LoVo (cell line): ENCODE results near the gene ZNF579.

Experiments
- DNase-seq: peaks from one replicate; pipeline ENCODE4 v3.0.0-alpha.2; 2016; ENCODE audit warnings: low spot score

ZNF579 gene

GRCh38 chr19:55567708-55568328, 12.8 kb downstream of the ZNF579 start:
- DNase-seq: no peak

GRCh38 chr19:55566823-55567222, 13.8 kb downstream of the ZNF579 start:
- DNase-seq: no peak

- no peak for DNase-seq
These were observed 17.4 kb downstream of the ZNF579 start for GRCh38 chr19:55563261-55563690.

GRCh38 chr19:55559684-55560083, 21.0 kb downstream of the ZNF579 start:
- DNase-seq: no peak

- DNase-seq: no peak
These were observed 25.9 kb downstream of the ZNF579 start for GRCh38 chr19:55554741-55555152.

GRCh38 chr19:55554302-55554701, 26.3 kb downstream of the ZNF579 start:
- no peak for DNase-seq

GRCh38 chr19:55553217-55554182, 27.1 kb downstream of the ZNF579 start:
- no peak for DNase-seq

- DNase-seq: no peak
These were observed 28.0 kb downstream of the ZNF579 start for GRCh38 chr19:55552620-55553019.

- DNase-seq: no peak
These were observed 28.4 kb downstream of the ZNF579 start for GRCh38 chr19:55552206-55552605.

- no peak for DNase-seq
These were observed 30.4 kb downstream of the ZNF579 start for GRCh38 chr19:55550321-55550650.

- DNase-seq: peak; percentile 59
These were observed 30.9 kb downstream of the ZNF579 start for GRCh38 chr19:55549500-55550320.

GRCh38 chr19:55546822-55547614, 33.6 kb downstream of the ZNF579 start:
- DNase-seq: no peak

GRCh38 chr19:55546011-55546410, 34.6 kb downstream of the ZNF579 start:
- DNase-seq: no peak

- no peak for DNase-seq
These were observed 35.2 kb downstream of the ZNF579 start, which contains the start of gene SBK3 for GRCh38 chr19:55545443-55545842. SBK3 (minus strand) TSS chr19:55545543; CDS start chr19:55545543, 0 bp downstream.

GRCh38 chr19:55544776-55545439, 35.7 kb downstream of the ZNF579 start:
- no peak for DNase-seq

GRCh38 chr19:55544014-55544413, 36.6 kb downstream of the ZNF579 start:
- DNase-seq: no peak

- DNase-seq: no peak
These were observed 37.1 kb downstream of the ZNF579 start for GRCh38 chr19:55543567-55543966.

- no peak for DNase-seq
These were observed 38.3 kb downstream of the ZNF579 start for GRCh38 chr19:55542292-55542855.

GRCh38 chr19:55541091-55541490, 39.6 kb downstream of the ZNF579 start:
- DNase-seq: no peak

GRCh38 chr19:55540619-55541018, 40.0 kb downstream of the ZNF579 start:
- DNase-seq: no peak
